HCT116 (cell line): ENCODE measurements around the gene CBX8. TPM values are rescaled to one million over a fixed set of nuclear protein-coding genes. Genes with fewer than 3 reads are reported as not detected.

Experiments used
- ATAC-seq: fragments of 200-7000 bp; cut with Tn5 transposase; 2 replicates; pipeline ENCODE4 v1.9.1; 2020; ENCODE audit warnings: mild to moderate bottlenecking, moderate library complexity
- BruUV-seq: library from RNA; stranded (reverse); fragments of 400-500 nt; replicated peaks from 2 replicates; lab custom pipeline; 2021; lab: Mats Ljungman, UMichigan
- CTCF ChIA-PET: fragments of 300-600 bp; sonication (Branson Sonifier 250); formaldehyde crosslinking; loops from one replicate; lab custom pipeline; 2021; ENCODE audit warnings: antibody characterized with exemption; lab: Charles Lee
- POLR2A ChIA-PET: fragments of 300-600, 350-600 bp; sonication (Branson Sonifier 250); formaldehyde crosslinking; loops from one replicate; lab custom pipeline; 2021; ENCODE audit warnings: antibody characterized with exemption; lab: Charles Lee
- RAD21 ChIA-PET, 2 experiments: fragments of 300-600 bp; sonication (Branson Sonifier 250); formaldehyde crosslinking; loops; one replicate each; lab custom pipeline; 2023; ENCODE audit warnings: low total read pairs in 2 of 2; ENCODE audit not compliant: uncharacterized antibody in 2 of 2, unreplicated experiment in 2 of 2, low non-redundant PET in 1 of 2; lab: Charles Lee
- DNase-seq: peaks from one replicate; pipeline ENCODE4 v3.0.0-alpha.2; 2010; ENCODE audit warnings: low read depth, low spot score
- H2AFZ ChIP-seq: fragments of 200-600 bp; shearing (Covaris generic), sonication (generic); 2 replicates; pipeline ENCODE4 v1.6.1; 2017; ENCODE audit warnings: low read depth, mixed run types, mixed read lengths, antibody characterized with exemption, low read length; ENCODE audit not compliant: poor library complexity, severe bottlenecking
- H3K27ac ChIP-seq: 2 replicates; pipeline ENCODE4 v1.5.1; 2012; ENCODE audit warnings: low read depth, low read length
- H3K27me3 ChIP-seq: fragments of 200-600 bp; sonication (generic); 2 replicates; pipeline ENCODE4 v1.6.1; 2016; ENCODE audit warnings: mixed run types, low read length, mixed read lengths; ENCODE audit not compliant: insufficient read depth
- H3K36me3 ChIP-seq, 2 experiments: fragments of 200-500 bp in 1 of 2; fragments of 200-600 bp in 1 of 2; sonication (Bioruptor generic) in 1 of 2; sonication (generic) in 1 of 2; 2 replicates each; pipeline versions ENCODE4 v1.5.1 to v1.6.1; 2014 to 2016; ENCODE audit warnings: low read length in 2 of 2, inconsistent platforms in 1 of 2, mixed read lengths in 1 of 2, mixed run types in 1 of 2; ENCODE audit not compliant: insufficient read depth in 2 of 2, control insufficient read depth in 1 of 2
- H3K4me1 ChIP-seq, 2 experiments: fragments of 200-600 bp in 1 of 2; sonication (generic) in 1 of 2; 2 replicates each; pipeline versions ENCODE4 v1.5.1 to v1.6.1; 2012 to 2017; ENCODE audit warnings: low read length in 2 of 2, inconsistent platforms in 1 of 2, mild to moderate bottlenecking in 1 of 2, mixed read lengths in 1 of 2, mixed run types in 1 of 2, moderate library complexity in 1 of 2; ENCODE audit not compliant: insufficient read depth in 2 of 2, control insufficient read depth in 1 of 2
- H3K4me2 ChIP-seq: fragments of 200-600 bp; sonication (generic); 2 replicates; pipeline ENCODE4 v1.6.1; 2017; ENCODE audit warnings: mixed run types, low read length, mixed read lengths
- H3K4me3 ChIP-seq, 2 experiments: fragments of 200-600 bp in 1 of 2; sonication (generic) in 1 of 2; replicated peaks in 1 of 2; 2 replicates each; pipeline ENCODE4 v1.5.1; 2011 to 2016; ENCODE audit warnings: low read length in 2 of 2, control low read depth in 1 of 2, low read depth in 1 of 2, mild to moderate bottlenecking in 1 of 2, mixed read lengths in 1 of 2, mixed run types in 1 of 2
- H3K79me2 ChIP-seq: fragments of 200-600 bp; sonication (generic); 2 replicates; pipeline ENCODE4 v1.6.1; 2017; ENCODE audit warnings: mild to moderate bottlenecking, mixed run types, low read length, moderate library complexity, mixed read lengths; ENCODE audit not compliant: insufficient read depth
- H3K9ac ChIP-seq: fragments of 200-600 bp; sonication (generic); 2 replicates; pipeline ENCODE4 v1.6.1; 2016; ENCODE audit warnings: low read length, mixed read lengths
- H3K9me2 ChIP-seq: fragments of 200-600 bp; sonication (generic), shearing (Covaris generic); 2 replicates; pipeline ENCODE4 v1.6.1; 2017; ENCODE audit warnings: mixed run types, mild to moderate bottlenecking, moderate library complexity; ENCODE audit not compliant: insufficient read depth
- H3K9me3 ChIP-seq, 2 experiments: fragments of 200-500 bp in 1 of 2; fragments of 200-600 bp in 1 of 2; sonication (Bioruptor generic) in 1 of 2; sonication (generic) in 1 of 2; 2 replicates each; pipeline ENCODE4 v1.6.1; 2014 to 2017; ENCODE audit warnings: low read length in 2 of 2, mixed read lengths in 2 of 2, inconsistent platforms in 1 of 2, low read depth in 1 of 2, mild to moderate bottlenecking in 1 of 2, mixed run types in 1 of 2, moderate library complexity in 1 of 2; ENCODE audit not compliant: control insufficient read depth in 1 of 2, insufficient read depth in 1 of 2
- H4K20me1 ChIP-seq: fragments of 200-600 bp; sonication (generic), shearing (Covaris generic); 2 replicates; pipeline ENCODE4 v1.6.1; 2017; ENCODE audit warnings: mixed run types, mild to moderate bottlenecking, moderate library complexity; ENCODE audit not compliant: insufficient read depth
- CBX3 ChIP-seq: IDR thresholded peaks from 2 replicates; pipeline ENCODE4 v1.6.1; 2012; ENCODE audit warnings: low read depth
- CEBPB ChIP-seq: IDR thresholded peaks from 2 replicates; pipeline ENCODE4 v1.6.1; 2012; ENCODE audit warnings: low read depth
- EGR1 ChIP-seq: IDR thresholded peaks from 2 replicates; pipeline ENCODE4 v1.6.1; 2012; ENCODE audit warnings: low read depth
- EZH2 ChIP-seq: fragments of 200-600 bp; sonication (generic); IDR thresholded peaks from 2 replicates; pipeline ENCODE4 v1.6.1; 2017; ENCODE audit warnings: antibody characterized with exemption, mixed run types
- EZH2phosphoT487 ChIP-seq: fragments of 200-600 bp; IDR thresholded peaks from 2 replicates; pipeline ENCODE4 v1.6.1; 2018; ENCODE audit warnings: antibody characterized with exemption, borderline replicate concordance
- POLR2A ChIP-seq: IDR thresholded peaks from 2 replicates; pipeline ENCODE4 v1.7.0; 2011; ENCODE audit warnings: borderline replicate concordance; ENCODE audit not compliant: insufficient read depth, insufficient read length; ENCODE audit errors: extremely low read depth
- POLR2AphosphoS5 ChIP-seq: IDR thresholded peaks from 2 replicates; pipeline ENCODE4 v1.6.1; 2011; ENCODE audit warnings: mild to moderate bottlenecking, low read depth, low read length, moderate library complexity
- RAD21 ChIP-seq: IDR thresholded peaks from 2 replicates; pipeline ENCODE4 v1.6.1; 2012; ENCODE audit warnings: low read depth, mild to moderate bottlenecking
- SIN3A ChIP-seq: IDR thresholded peaks from 2 replicates; pipeline ENCODE4 v1.6.1; 2012; ENCODE audit warnings: low read depth
- SP1 ChIP-seq: IDR thresholded peaks from 2 replicates; pipeline ENCODE4 v1.6.1; 2012; ENCODE audit warnings: low read depth
- SRF ChIP-seq: IDR thresholded peaks from 2 replicates; pipeline ENCODE4 v1.6.1; 2012; ENCODE audit warnings: low read depth
- TCF7L2 ChIP-seq: IDR thresholded peaks from 2 replicates; pipeline ENCODE4 v1.7.0; 2011; ENCODE audit warnings: borderline replicate concordance, inconsistent platforms; ENCODE audit not compliant: insufficient read depth, insufficient read length; ENCODE audit errors: extremely low read depth
- ZFX ChIP-seq: fragments of 450-650 bp; IDR thresholded peaks from 2 replicates; pipeline ENCODE4 v1.6.1; 2017
- ZNF274 ChIP-seq: fragments of 200-500 bp; sonication (Bioruptor generic); IDR thresholded peaks from 2 replicates; pipeline ENCODE4 v1.6.1; 2014; ENCODE audit warnings: mild to moderate bottlenecking, low read depth, low read length, inconsistent platforms
- intact Hi-C: fragments of 100-400 bp; cut with micrococcal nuclease; formaldehyde crosslinking; loops from 2 replicates; pipeline ENCODE4 v1.10.0; 2022
- total RNA-seq: library from RNA; stranded (reverse); gene quantifications from one replicate; pipeline ENCODE4 v1.2.1, GENCODE V29; 2021; ENCODE audit not compliant: unreplicated experiment
- TF ChIP-seq, protein P1 (sequence below), 3 experiments: fragments of 200-600 bp in 1 of 3; sonication (generic) in 1 of 3; IDR thresholded peaks in 2 of 3; conservative IDR thresholded peaks in 1 of 3; 2 replicates each; pipeline ENCODE4 v1.5.1; 2012 to 2017; ENCODE audit warnings: low read depth in 2 of 3, low read length in 2 of 3, antibody characterized with exemption in 1 of 3, borderline replicate concordance in 1 of 3, control low read depth in 1 of 3, mild to moderate bottlenecking in 1 of 3, mixed read lengths in 1 of 3, mixed run types in 1 of 3, moderate library complexity in 1 of 3; ENCODE audit not compliant: insufficient read depth in 1 of 3
- TF ChIP-seq, protein P2 (sequence below): IDR thresholded peaks from 2 replicates; pipeline ENCODE4 v1.6.1; 2012
- TF ChIP-seq, protein P3 (sequence below): IDR thresholded peaks from 2 replicates; pipeline ENCODE4 v1.6.1; 2012

CBX8 gene
- total RNA-seq, 1 experiment from 2014 or later, result 29.0 TPM

DNA sequence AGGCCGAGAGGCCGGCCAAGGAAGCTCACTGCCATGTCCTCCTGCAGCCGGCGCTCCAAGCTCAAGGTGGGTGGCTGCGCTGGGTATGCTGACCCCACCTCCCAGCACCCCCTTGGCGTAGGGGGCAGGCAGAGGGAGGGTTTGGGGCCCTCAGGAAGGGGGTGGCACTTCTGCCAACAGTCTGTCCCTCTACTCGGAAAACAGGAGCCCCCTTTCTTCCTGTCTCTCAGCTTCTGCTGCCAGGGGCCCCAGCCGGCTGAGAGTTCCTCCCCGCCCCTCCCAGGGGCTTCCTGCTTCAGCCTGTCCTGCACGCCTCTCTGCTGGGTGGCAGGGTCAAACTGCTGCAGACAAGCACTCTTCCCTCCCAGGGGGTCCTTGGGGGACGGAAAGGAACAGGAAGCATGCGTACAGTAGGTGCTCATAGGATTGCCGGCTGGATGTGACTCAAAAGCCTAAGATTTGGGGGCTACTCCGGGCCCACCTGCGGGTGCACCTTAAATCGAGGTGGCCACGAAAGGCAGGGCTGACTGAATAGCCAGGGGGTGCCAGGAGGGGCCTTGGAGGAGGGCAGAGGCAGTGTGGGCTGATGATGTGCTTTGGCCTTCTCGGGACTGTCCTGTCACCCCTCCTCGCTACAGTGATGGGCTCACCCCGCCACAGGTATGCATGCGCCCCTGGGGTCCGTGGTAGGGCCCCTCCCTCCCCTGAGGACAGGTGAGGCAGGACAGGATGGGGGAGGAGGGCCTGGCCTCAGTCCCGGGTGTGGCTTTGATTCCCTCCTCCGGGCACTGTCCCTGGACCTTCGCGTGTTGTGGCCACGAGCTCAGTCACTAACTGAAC, 14.9 kb downstream of the CBX8 start:
- no peak for ATAC-seq
- CTCF ChIA-PET, result no interaction called here

DNA sequence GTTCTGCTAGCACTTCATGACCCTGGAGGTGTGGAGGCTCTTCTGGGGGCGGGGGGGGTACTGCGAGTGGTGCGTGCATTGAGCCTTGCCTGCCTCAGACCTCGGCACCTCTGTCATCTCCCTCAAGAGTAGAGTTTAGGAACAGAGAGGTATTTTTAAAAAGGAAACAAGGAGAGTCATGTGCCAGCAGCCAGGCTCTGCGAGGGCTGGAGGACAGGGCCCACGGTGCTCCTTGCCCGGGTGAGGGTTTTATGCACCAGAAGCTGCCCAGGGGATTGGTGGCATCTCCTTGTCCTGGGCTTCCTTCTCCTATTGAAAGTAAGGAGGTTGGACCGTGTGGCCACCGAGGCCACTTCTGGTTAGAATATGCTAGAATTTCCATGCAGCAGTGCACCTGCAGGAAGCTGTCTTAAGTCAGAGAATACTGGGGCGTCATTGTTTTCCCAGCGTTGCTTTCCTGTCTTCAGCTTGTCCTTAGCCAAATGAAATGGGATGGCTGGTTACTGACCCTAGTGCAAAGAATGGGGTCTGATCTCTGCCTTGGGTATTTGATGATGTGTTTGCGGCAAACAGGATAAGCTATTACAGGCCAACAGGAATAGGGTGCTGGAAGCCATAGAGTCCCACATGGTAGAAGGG, 15.7 kb downstream of the CBX8 start:
- TF ChIP-seq, protein P1, sequence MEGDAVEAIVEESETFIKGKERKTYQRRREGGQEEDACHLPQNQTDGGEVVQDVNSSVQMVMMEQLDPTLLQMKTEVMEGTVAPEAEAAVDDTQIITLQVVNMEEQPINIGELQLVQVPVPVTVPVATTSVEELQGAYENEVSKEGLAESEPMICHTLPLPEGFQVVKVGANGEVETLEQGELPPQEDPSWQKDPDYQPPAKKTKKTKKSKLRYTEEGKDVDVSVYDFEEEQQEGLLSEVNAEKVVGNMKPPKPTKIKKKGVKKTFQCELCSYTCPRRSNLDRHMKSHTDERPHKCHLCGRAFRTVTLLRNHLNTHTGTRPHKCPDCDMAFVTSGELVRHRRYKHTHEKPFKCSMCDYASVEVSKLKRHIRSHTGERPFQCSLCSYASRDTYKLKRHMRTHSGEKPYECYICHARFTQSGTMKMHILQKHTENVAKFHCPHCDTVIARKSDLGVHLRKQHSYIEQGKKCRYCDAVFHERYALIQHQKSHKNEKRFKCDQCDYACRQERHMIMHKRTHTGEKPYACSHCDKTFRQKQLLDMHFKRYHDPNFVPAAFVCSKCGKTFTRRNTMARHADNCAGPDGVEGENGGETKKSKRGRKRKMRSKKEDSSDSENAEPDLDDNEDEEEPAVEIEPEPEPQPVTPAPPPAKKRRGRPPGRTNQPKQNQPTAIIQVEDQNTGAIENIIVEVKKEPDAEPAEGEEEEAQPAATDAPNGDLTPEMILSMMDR (IDR thresholded peaks at IDR 0.05 in 2 of 3, conservative IDR thresholded peaks at IDR 0.05 in 1 of 3; ENCODE audit: borderline replicate concordance in 1 of 3, insufficient read depth in 1 of 3, low read depth in 2 of 3, low read length in 2 of 3), result no peak
- TF ChIP-seq SP1 (no peak), EZH2 (no peak), POLR2AphosphoS5 (no peak), ZFX (no peak), SRF (no peak), RAD21 (no peak), EZH2phosphoT487 (no peak), TCF7L2 (no peak), CBX3 (no peak), CEBPB (no peak), ZNF274 (no peak), POLR2A (no peak), SIN3A (no peak)
- TF ChIP-seq, protein P2, sequence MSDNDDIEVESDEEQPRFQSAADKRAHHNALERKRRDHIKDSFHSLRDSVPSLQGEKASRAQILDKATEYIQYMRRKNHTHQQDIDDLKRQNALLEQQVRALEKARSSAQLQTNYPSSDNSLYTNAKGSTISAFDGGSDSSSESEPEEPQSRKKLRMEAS, result no peak
- TF ChIP-seq, protein P3, sequence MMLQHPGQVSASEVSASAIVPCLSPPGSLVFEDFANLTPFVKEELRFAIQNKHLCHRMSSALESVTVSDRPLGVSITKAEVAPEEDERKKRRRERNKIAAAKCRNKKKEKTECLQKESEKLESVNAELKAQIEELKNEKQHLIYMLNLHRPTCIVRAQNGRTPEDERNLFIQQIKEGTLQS, result no peak
- peaks cover 9% of the 10 kb centered on the region for H3K27me3 ChIP-seq
- peaks cover 12 to 21% of the 10 kb centered on the region in 2 experiments for H3K4me1 ChIP-seq
- no TSS peak for BruUV-seq
- DNase-seq, result no peak
- H3K36me3 ChIP-seq, result peaks cover 18 to 22% of the 10 kb centered on the region in 2 experiments; a peak in 3 of 4 replicates
- no peak overlapping the region for H3K9ac ChIP-seq
- ChIA-PET RAD21 (no interaction called here), POLR2A (no interaction called here), CTCF (interaction anchor here (0.6 kb wide), 1 partner anchor 58 kb away, joined by 4 read pairs; the partner anchor contains the start of gene CBX4)
- H3K9me2 ChIP-seq, result no peaks in the 10 kb centered on the region
- intact Hi-C loops, result no loop called here
- no peak for ATAC-seq
- H3K9me3 ChIP-seq, result no peaks in the 10 kb centered on the region
- H3K27ac ChIP-seq, result no peak overlapping the region
- H3K4me2 ChIP-seq, result no peak overlapping the region
- peaks cover 16% of the 10 kb centered on the region for H3K79me2 ChIP-seq
- H4K20me1 ChIP-seq, result no peaks in the 10 kb centered on the region
- H2AFZ ChIP-seq, result no peak overlapping the region
- H3K4me3 ChIP-seq, result no peak overlapping the region

More for the DNA sequence above, 14.9 kb downstream of the CBX8 start:
- TF ChIP-seq SRF (no peak), EGR1 (no peak)
- H3K27ac ChIP-seq, result no peak overlapping the region
- H3K4me3 ChIP-seq, result no peak overlapping the region
- H2AFZ ChIP-seq, result no peak overlapping the region
- no peaks in the 10 kb centered on the region for H3K9me2 ChIP-seq
- DNase-seq, result no peak
- H3K9ac ChIP-seq, result no peak overlapping the region
- ChIA-PET POLR2A (no interaction called here), RAD21 (no interaction called here)
- peaks cover 12 to 27% of the 10 kb centered on the region in 2 experiments for H3K4me1 ChIP-seq
- peaks cover 16% of the 10 kb centered on the region for H3K79me2 ChIP-seq
- no peaks in the 10 kb centered on the region for H4K20me1 ChIP-seq
- peaks cover 18 to 22% of the 10 kb centered on the region in 2 experiments; a peak in 3 of 4 replicates for H3K36me3 ChIP-seq
- no TSS peak for BruUV-seq
- no peak overlapping the region for H3K4me2 ChIP-seq
- no peaks in the 10 kb centered on the region for H3K9me3 ChIP-seq
- intact Hi-C loops, result no loop called here
- H3K27me3 ChIP-seq, result peaks cover 1% of the 10 kb centered on the region; the same call in 1 of the 2 replicates
